HepG2 (cell line): ENCODE data around the gene NDUFA5. TPM values are rescaled to one million over a fixed set of nuclear protein-coding genes. Genes with fewer than 3 reads are reported as not detected.

Experiments used
- ATAC-seq: fragments of 200-7000 bp; cut with Tn5 transposase; 3 replicates; pipeline ENCODE4 v1.9.1; 2020; ENCODE audit warnings: mild to moderate bottlenecking, moderate library complexity
- BruUV-seq: library from RNA; stranded (reverse); fragments of 400-500 nt; replicated peaks from 2 replicates; lab custom pipeline; 2021; lab: Mats Ljungman, UMichigan
- CTCF ChIA-PET: fragments of 300-600 bp; formaldehyde crosslinking; extraction: SDS; loops from one replicate; lab custom pipeline; 2021; ENCODE audit warnings: low total read pairs, inconsistent platforms, low intra/inter-chr PET ratio; lab: Yijun Ruan, JAX
- POLR2A ChIA-PET: fragments of 350-600 bp; sonication (Branson Sonifier 250); formaldehyde crosslinking; loops from one replicate; lab custom pipeline; 2020; ENCODE audit warnings: antibody characterized with exemption, inconsistent platforms; lab: Yijun Ruan, JAX
- DNase-seq: peaks from one replicate; pipeline ENCODE4 v3.0.0-alpha.2; 2015; ENCODE audit warnings: low spot score
- FAIRE-seq: peaks from 3 replicates; lab custom pipeline; 2011; peaks lifted over from hg19 to GRCh38; lab: Jason Lieb, UNC
- H2AFZ ChIP-seq: one replicate; pipeline ENCODE4 v1.6.1; 2011; ENCODE audit warnings: low read length, inconsistent platforms
- H3K27ac ChIP-seq: fragments of 300-600 bp; 3 replicates; pipeline ENCODE4 v1.8.0; 2011; ENCODE audit warnings: mixed run types, mild to moderate bottlenecking, mixed read lengths, low read length, inconsistent platforms; ENCODE audit not compliant: insufficient read depth; ENCODE audit errors: extremely low read length
- H3K27me3 ChIP-seq, 2 experiments: fragments of 200-600 bp in 1 of 2; 2 replicates in 1 of 2; 3 replicates in 1 of 2; pipeline versions ENCODE4 v1.6.0 to v1.8.0; 2011; ENCODE audit warnings: low read length in 2 of 2, mild to moderate bottlenecking in 2 of 2, moderate library complexity in 2 of 2, inconsistent platforms in 1 of 2; ENCODE audit not compliant: insufficient read depth in 2 of 2, control insufficient read depth in 1 of 2
- H3K36me3 ChIP-seq, 2 experiments: fragments of 200-600 bp in 1 of 2; replicated peaks in 1 of 2; 2 replicates in 1 of 2; 3 replicates in 1 of 2; pipeline versions ENCODE4 v1.5.1 to v1.8.0; 2011; ENCODE audit warnings: low read length in 2 of 2, inconsistent platforms in 1 of 2; ENCODE audit not compliant: insufficient read depth in 2 of 2, control insufficient read depth in 1 of 2
- H3K4me1 ChIP-seq: 2 replicates; pipeline ENCODE4 v1.5.1; 2012; ENCODE audit warnings: low read length, inconsistent platforms; ENCODE audit not compliant: insufficient read depth
- H3K4me2 ChIP-seq: 2 replicates; pipeline ENCODE4 v1.6.0; 2011; ENCODE audit warnings: low read depth, low read length, inconsistent platforms
- H3K4me3 ChIP-seq, 3 experiments: fragments of 200-600 bp in 1 of 3; sonication (generic), shearing (Covaris generic) in 1 of 3; replicated peaks in 1 of 3; 2 replicates each; pipeline ENCODE4 v1.5.1; 2011 to 2016; ENCODE audit warnings: low read length in 3 of 3, inconsistent platforms in 2 of 3, low read depth in 2 of 3, mild to moderate bottlenecking in 2 of 3, control low read depth in 1 of 3, mixed read lengths in 1 of 3; ENCODE audit not compliant: insufficient read depth in 1 of 3
- H3K79me2 ChIP-seq: one replicate; pipeline ENCODE4 v1.6.1; 2011; ENCODE audit warnings: low read length, inconsistent platforms; ENCODE audit not compliant: insufficient read depth
- H3K9ac ChIP-seq: 2 replicates; pipeline ENCODE4 v1.6.0; 2011; ENCODE audit warnings: mild to moderate bottlenecking, low read depth, low read length, inconsistent platforms; ENCODE audit not compliant: insufficient read depth
- H3K9me3 ChIP-seq: 2 replicates; pipeline ENCODE4 v1.5.1; 2012; ENCODE audit warnings: mild to moderate bottlenecking, low read length
- H4K20me1 ChIP-seq: 2 replicates; pipeline ENCODE4 v1.6.0; 2011; ENCODE audit warnings: inconsistent platforms, mild to moderate bottlenecking, low read length, moderate library complexity; ENCODE audit not compliant: insufficient read depth
- CBX5 ChIP-seq: sonication (generic); formaldehyde crosslinking; IDR thresholded peaks from 2 replicates; pipeline ENCODE4 v1.4.0; 2020; ENCODE audit warnings: missing genetic modification reagents, borderline replicate concordance
- CCDC6 ChIP-seq: sonication (generic); formaldehyde crosslinking; IDR thresholded peaks from 2 replicates; pipeline ENCODE4 v1.8.1; 2022; ENCODE audit warnings: mild to moderate bottlenecking, missing genetic modification reagents, moderate library complexity
- FOSL2 ChIP-seq: sonication (generic); formaldehyde crosslinking; IDR thresholded peaks from 2 replicates; pipeline ENCODE4 v1.4.0; 2020; ENCODE audit warnings: missing genetic modification reagents
- HMG20A ChIP-seq: IDR thresholded peaks from 2 replicates; pipeline ENCODE4 v1.6.1; 2016; ENCODE audit warnings: borderline replicate concordance
- JDP2 ChIP-seq: sonication (generic); formaldehyde crosslinking; IDR thresholded peaks from 2 replicates; pipeline ENCODE4 v1.8.1; 2022; ENCODE audit warnings: missing genetic modification reagents, borderline replicate concordance
- NFRKB ChIP-seq: fragments of 450-650 bp; IDR thresholded peaks from 2 replicates; pipeline ENCODE4 v1.6.1; 2017
- PAF1 ChIP-seq: IDR thresholded peaks from 2 replicates; pipeline ENCODE4 v1.6.1; 2016; ENCODE audit warnings: missing genetic modification reagents, missing compliant biosample characterization
- POLR2AphosphoS5 ChIP-seq: IDR thresholded peaks from 2 replicates; pipeline ENCODE4 v1.6.1; 2012; ENCODE audit warnings: low read depth, low read length
- RORA ChIP-seq: sonication (generic); formaldehyde crosslinking; IDR thresholded peaks from 2 replicates; pipeline ENCODE4 v1.5.0; 2020; ENCODE audit warnings: mild to moderate bottlenecking, missing genetic modification reagents, moderate library complexity
- XRCC5 ChIP-seq: fragments of 200-400 bp; formaldehyde crosslinking; optimal IDR thresholded peaks from 2 replicates; pipeline ENCODE3; 2017; ENCODE audit warnings: mild to moderate bottlenecking, low read length
- ZBTB21 ChIP-seq: sonication (generic); formaldehyde crosslinking; IDR thresholded peaks from 2 replicates; pipeline ENCODE4 v1.4.0; 2020; ENCODE audit warnings: missing genetic modification reagents
- ZNF3 ChIP-seq: IDR thresholded peaks from 2 replicates; pipeline ENCODE4 v1.7.0; 2017; ENCODE audit warnings: inconsistent platforms
- ZNF30 ChIP-seq: sonication (generic); formaldehyde crosslinking; IDR thresholded peaks from 2 replicates; pipeline ENCODE4 v1.5.0; 2020; ENCODE audit warnings: mild to moderate bottlenecking, missing genetic modification reagents
- ZNF770 ChIP-seq: sonication (generic); formaldehyde crosslinking; IDR thresholded peaks from 2 replicates; pipeline ENCODE4 v1.5.0; 2020; ENCODE audit warnings: mild to moderate bottlenecking, missing genetic modification reagents
- ZNF777 ChIP-seq: sonication (generic); formaldehyde crosslinking; IDR thresholded peaks from 2 replicates; pipeline ENCODE4 v1.4.0; 2020; ENCODE audit warnings: missing genetic modification reagents
- WGBS: methylation state at CpG from one replicate; pipeline ENCODE4 v1.1.6; 2017; ENCODE audit warnings: low lambda C conversion rate; 5-methylcytosine and 5-hydroxymethylcytosine counted together
- in situ Hi-C: cut with HindIII; loops from 2 replicates; pipeline ENCODE4 v1.10.0; 2017; ENCODE audit warnings: low pct_unique_long_range_greater_than_20kb; ENCODE audit not compliant: extremely low pct_ligation_motif_present
- intact Hi-C: fragments of 100-400 bp; cut with micrococcal nuclease; formaldehyde crosslinking; loops from one replicate; pipeline ENCODE4 v1.10.0; 2022; ENCODE audit not compliant: unreplicated experiment
- polyA plus RNA-seq, 8 experiments: library from polyadenylated mRNA; depleted of rRNA in 3 of 8; stranded (reverse) in 7 of 8; unstranded in 1 of 8; fragments of >200 nt; fragmentation: Illumina TruSeq in 4 of 8; extraction: Trizol in 4 of 8; gene quantifications; 2 replicates each; pipeline versions ENCODE4 v1.2.1 to v1.2.3, GENCODE V29; 2011 to 2016; ENCODE audit warnings: low read depth in 4 of 8, missing spikeins in 1 of 8, mixed read lengths in 1 of 8; ENCODE audit not compliant: insufficient read depth in 1 of 8
- total RNA-seq, 5 experiments: library from RNA; depleted of rRNA; stranded (reverse); fragments of >200 nt; fragmentation: Illumina TruSeq; extraction: Trizol; gene quantifications; 2 replicates each; pipeline ENCODE4 v1.2.3, GENCODE V29; 2016; ENCODE audit warnings: low read depth in 1 of 5
- TF ChIP-seq, protein P1 (sequence below), 2 experiments: sonication (generic) in 1 of 2; formaldehyde crosslinking in 1 of 2; IDR thresholded peaks; 2 replicates each; pipeline versions ENCODE4 v1.4.0 to v1.6.1; 2016 to 2020; ENCODE audit warnings: borderline replicate concordance in 1 of 2, low read depth in 1 of 2, mild to moderate bottlenecking in 1 of 2, missing genetic modification reagents in 1 of 2

NDUFA5 gene
- total and polyA plus RNA-seq, 2 of the 13 experiments (the other 11 are each of a cell fraction or from before 2014, with no cell fraction given), result 16.9 to 55.9 TPM

DNA sequence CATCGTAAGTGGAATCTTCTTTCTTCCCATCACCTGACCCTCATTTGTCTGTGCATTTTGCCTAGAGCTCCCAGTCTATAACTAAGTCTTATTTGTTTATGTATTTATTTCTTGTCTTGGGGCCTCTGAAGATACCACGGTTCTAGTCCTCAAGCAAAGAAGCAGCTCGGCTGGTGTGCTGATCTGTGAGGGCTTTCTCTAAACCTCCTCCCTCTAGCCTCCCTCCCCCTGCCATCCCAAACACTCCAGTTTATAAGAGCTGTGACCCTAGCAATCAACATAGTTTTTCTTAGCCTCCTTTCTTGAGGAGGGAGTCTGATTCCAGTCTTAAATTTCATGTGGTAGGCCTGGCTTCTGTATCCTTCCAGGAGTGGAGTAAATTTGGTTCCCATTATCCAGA, 15.7 kb upstream of the NDUFA5 start:
- Histone ChIP-seq H3K9ac (no peak overlapping the region), H3K79me2 (no peaks in the 10 kb centered on the region), H3K4me3 (no peak overlapping the region), H3K27ac (no peak overlapping the region), H3K27me3 (no peaks in the 10 kb centered on the region), H3K9me3 (no peaks in the 10 kb centered on the region), H3K36me3 (no peaks in the 10 kb centered on the region), H3K4me1 (no peaks in the 10 kb centered on the region), H4K20me1 (no peaks in the 10 kb centered on the region), H2AFZ (no peak overlapping the region), H3K4me2 (no peak overlapping the region)
- no peak for DNase-seq
- POLR2A ChIA-PET, result no interaction called here
- CTCF ChIA-PET, result no interaction called here
- no peak for TF ChIP-seq HMG20A
- TF ChIP-seq ZBTB21 (CRISPR knock-in tag), result no peak
- no peak for TF ChIP-seq XRCC5
- TF ChIP-seq ZNF30 (CRISPR knock-in tag), result no peak
- no peak for TF ChIP-seq POLR2AphosphoS5
- TF ChIP-seq RORA (CRISPR knock-in tag), result no peak
- FAIRE-seq, result no peak
- intact Hi-C loops, result no loop called here
- in situ Hi-C loops, result no loop called here
- WGBS, result 0% methylated on average over 3 of the region's 3 CpGs
- BruUV-seq, result no TSS peak
- no peak for ATAC-seq

- Histone ChIP-seq H4K20me1 (no peaks in the 10 kb centered on the region), H3K27ac (no peak overlapping the region), H2AFZ (no peak overlapping the region), H3K79me2 (no peaks in the 10 kb centered on the region), H3K36me3 (no peaks in the 10 kb centered on the region), H3K9me3 (no peaks in the 10 kb centered on the region), H3K27me3 (no peaks in the 10 kb centered on the region), H3K4me1 (no peaks in the 10 kb centered on the region), H3K9ac (no peak overlapping the region), H3K4me2 (no peak overlapping the region), H3K4me3 (no peak overlapping the region)
- in situ Hi-C loops (no loop called here), intact Hi-C loops (no loop called here)
- FAIRE-seq, result no peak
- ATAC-seq, result no peak
- CTCF ChIA-PET, result no interaction called here
- POLR2A ChIA-PET, result no interaction called here
- 0% methylated on average over 1 of the region's 1 CpG for WGBS
- BruUV-seq, result no TSS peak
- DNase-seq, result no peak
- TF ChIP-seq ZNF777 (CRISPR knock-in tag) (no peak), NFRKB (no peak), ZNF770 (CRISPR knock-in tag) (peak; percentile 88), CCDC6 (CRISPR knock-in tag) (no peak), ZNF3 (no peak), FOSL2 (CRISPR knock-in tag) (peak; percentile 62), CBX5 (CRISPR knock-in tag) (no peak), PAF1 (CRISPR knock-in tag) (no peak), JDP2 (CRISPR knock-in tag) (no peak)
- TF ChIP-seq, protein P1, sequence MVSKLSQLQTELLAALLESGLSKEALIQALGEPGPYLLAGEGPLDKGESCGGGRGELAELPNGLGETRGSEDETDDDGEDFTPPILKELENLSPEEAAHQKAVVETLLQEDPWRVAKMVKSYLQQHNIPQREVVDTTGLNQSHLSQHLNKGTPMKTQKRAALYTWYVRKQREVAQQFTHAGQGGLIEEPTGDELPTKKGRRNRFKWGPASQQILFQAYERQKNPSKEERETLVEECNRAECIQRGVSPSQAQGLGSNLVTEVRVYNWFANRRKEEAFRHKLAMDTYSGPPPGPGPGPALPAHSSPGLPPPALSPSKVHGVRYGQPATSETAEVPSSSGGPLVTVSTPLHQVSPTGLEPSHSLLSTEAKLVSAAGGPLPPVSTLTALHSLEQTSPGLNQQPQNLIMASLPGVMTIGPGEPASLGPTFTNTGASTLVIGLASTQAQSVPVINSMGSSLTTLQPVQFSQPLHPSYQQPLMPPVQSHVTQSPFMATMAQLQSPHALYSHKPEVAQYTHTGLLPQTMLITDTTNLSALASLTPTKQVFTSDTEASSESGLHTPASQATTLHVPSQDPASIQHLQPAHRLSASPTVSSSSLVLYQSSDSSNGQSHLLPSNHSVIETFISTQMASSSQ (IDR thresholded peaks at IDR 0.05; ENCODE audit: low read depth), result no peak
- TF ChIP-seq, protein P1 (CRISPR knock-in tag; IDR thresholded peaks at IDR 0.05; ENCODE audit: borderline replicate concordance), result no peak
These were observed 14.1 kb upstream of the NDUFA5 start for GRCh38 chr7:123571684-123572083.
